Cortex of kidney (tissue), 1 donor: ENCODE data around the gene FOXP2.
"Not testable (repeated sequence)": the region's sequence is repeated elsewhere in the genome, so short reads cannot be mapped to it uniquely, and the experiment has no call there.

Experiments used
- DNase-seq: peaks from one replicate; lab custom pipeline; 2025; lab: John Stamatoyannopoulos, UW

FOXP2 gene

GRCh38 chr7:114414156-114415063, at the start of gene FOXP2:
Gene FOXP2 (plus strand): TSS chr7:114414815. CDS start chr7:114426512, 11,697 bp downstream.
- no peak for DNase-seq

DNA sequence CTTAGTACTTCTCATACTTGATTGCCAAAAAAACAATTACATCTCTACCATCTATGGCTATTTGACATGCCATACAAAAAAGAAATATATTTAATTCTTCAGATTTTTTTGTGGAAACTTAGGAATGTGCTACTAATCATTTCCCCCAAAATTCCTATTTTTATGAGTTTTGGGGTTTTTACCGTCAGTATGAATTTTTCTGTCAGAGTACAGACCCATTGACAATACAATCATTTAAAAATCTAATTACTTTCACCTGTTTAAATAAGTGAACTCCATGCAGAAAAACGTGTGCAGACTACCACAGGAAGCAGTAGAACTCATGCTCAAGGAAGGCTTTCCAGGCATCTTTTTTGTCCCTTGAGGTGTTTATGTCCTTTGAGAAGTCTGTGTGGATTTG, 48.8 kb upstream of the FOXP2 start:
- DNase-seq = no peak

DNA sequence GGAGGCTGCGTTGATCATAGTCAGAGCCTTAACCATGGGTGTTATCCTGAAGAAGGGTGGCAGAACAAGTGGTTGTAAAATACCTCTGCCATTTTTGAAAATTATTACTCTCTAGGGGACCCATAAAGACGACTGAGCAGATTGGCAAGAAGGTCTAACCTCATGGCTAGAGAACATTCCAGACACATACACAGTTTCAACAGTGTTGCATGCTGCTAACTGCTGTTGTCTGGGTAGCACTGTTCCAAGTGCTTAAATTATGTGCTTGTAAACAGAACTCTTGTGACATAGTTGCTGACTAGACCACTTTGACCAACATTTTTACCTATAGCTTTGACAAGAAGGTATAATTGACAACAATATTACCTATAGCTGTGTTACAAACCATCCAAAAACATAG, 46.1 kb upstream of the FOXP2 start:
- no peak for DNase-seq

GRCh38 chr7:114369294-114369693, 45.3 kb upstream of the FOXP2 start:
- DNase-seq = no peak

GRCh38 chr7:114372619-114373018, 42.0 kb upstream of the FOXP2 start:
- DNase-seq = no peak

DNA sequence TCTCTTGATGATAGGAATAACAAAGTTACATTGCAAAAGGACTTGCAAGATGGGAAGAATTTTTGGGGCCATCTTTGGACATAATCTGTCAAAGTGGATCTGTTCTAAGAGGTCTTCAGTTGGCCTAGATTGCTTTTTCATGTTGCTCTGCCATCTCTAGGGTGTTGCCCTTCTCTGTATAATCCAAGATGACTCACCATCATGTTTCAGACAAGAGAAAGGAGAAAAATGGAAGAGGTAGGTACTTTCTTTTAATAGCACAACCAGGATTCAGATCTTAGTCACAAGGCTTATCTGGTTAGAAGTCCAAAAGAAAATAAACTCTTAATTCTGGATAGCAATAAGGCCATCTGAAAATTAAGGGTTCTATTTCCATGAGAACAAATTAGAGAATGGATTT, 38.7 kb upstream of the FOXP2 start:
- DNase-seq = no peak

GRCh38 chr7:114383946-114384345, 30.7 kb upstream of the FOXP2 start:
- DNase-seq = not testable (repeated sequence)

DNA sequence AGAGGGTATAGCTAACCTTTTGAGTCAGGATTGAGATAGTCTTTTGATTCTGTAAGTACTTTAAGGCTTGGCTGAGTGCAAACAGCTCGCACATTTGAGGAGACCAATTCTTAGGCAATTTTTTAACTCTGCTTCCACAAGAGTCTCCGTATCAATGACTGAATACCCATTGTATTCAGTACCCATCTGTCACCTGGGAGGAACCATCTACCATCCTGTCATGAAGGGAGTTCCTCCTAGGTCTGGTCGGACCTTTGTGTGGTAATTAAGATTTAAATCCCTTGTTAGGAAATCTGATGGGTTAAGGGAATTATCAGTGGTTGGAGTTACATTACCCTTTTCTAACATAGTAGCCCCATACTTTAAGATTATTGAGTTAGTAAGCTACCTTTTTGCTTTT, 30.3 kb upstream of the FOXP2 start:
- not testable (repeated sequence) for DNase-seq

DNA sequence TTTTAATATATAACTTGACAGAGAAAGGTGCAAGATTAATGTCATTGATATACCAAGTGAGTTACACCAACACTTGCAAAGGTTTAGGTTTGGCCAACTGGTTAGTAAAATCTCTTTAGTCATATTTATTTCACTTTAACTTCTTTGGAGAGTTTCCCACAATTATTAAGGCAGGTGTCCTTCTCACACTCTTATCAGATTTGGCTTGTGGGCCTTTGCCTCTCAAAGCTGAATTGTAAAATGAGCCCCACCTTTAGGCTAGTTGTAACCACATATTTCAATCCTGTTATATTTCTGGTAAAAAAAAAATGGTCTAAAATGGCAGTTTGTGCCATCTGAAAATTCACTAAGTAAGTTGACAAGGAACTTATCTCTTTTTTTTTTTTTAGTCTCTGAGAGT, 26.6 kb upstream of the FOXP2 start:
- DNase-seq = no peak

GRCh38 chr7:114392686-114393085, 21.9 kb upstream of the FOXP2 start:
- no peak for DNase-seq

- DNase-seq = no peak
Measured at GRCh38 chr7:114402876-114403635, 11.6 kb upstream of the FOXP2 start.

- no peak for DNase-seq
Measured at GRCh38 chr7:114405427-114405826, 9.2 kb upstream of the FOXP2 start.

- no peak for DNase-seq
Measured at GRCh38 chr7:114409750-114410149, 4.9 kb upstream of the FOXP2 start.

GRCh38 chr7:114412548-114412947, 2.1 kb upstream of the FOXP2 start:
- no peak for DNase-seq

DNA sequence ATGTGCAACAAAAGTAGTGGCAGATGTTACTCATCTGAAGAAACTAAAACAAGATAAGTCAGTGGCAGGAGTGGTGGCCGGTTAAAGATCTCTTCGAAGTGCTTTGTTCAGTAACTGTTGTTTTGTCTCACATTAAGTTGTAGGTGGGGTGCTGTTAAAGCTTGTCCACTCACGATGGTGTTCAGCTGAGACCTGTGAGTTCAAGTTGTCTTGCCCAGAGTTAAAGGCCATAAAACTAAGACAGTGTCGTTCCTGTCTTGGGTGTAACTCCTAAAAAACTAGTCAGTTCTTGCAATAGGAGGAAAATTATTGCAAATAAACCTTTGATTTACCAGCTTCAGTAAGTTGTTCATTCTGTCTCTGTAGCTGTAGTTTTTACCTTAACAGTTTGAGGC, 857 bp upstream of the FOXP2 start:
- no peak for DNase-seq

DNA sequence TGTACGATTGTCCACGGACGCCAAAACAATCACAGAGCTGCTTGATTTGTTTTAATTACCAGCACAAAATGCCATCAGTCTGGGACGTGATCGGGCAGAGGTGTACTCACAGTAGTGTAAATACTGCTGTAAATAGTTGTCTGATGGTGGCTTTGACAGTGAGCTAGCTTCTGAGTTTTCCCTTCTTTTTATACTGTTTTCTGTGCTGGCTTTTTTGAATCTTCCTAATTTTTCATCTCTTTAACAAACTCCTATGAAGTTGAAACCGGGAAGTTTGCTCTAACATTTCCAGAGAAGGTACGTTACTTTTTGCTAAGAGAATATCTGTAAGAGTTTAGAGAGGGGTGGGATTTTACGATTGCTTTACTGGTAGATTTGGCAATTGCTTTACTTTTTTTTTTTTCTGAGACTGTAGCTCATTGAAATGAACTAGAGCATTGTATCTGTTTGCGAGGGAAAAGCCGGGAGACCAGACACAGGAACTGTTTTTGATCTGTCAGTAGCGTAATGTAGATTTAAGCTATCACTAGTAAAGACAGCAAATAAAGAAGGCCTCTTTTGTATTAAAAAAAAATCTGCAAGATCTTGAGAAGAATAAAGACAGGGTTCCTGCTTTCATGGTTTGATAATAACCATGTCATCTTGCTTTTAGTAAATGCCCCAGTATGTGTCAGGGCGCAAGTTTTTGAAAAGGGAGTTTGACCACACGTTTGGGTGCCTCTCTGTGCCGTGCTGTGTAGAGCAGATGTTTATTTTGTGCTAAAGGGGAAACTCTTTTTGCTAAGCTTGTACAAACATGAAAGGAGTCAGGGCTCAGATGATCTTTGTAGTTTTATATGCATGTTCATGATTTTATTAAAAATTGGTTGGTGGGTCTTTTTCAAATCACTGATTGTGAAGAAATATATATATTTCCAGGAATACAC, 712 bp downstream of the FOXP2 start:
- DNase-seq = no peak

GRCh38 chr7:114416129-114416990, 1.7 kb downstream of the FOXP2 start:
- DNase-seq = no peak

DNA sequence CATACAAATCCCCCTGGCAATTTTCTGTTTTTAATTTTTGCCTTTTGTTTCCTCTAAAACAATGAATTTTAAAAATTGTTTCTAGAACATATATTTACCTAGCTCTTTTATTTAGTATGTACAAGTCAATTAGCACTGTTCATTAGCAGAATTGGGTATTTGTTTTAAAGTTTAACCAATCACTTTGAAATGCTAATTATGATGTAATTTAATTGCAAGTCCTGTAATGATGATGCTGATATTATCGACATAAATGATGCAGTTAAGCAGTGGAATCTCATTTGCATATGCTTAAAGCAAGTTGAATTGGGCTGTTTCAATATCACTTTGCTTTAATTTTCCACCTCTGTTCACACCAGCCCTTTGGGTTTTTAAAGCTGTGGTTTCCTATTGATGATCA, 2.7 kb downstream of the FOXP2 start:
- DNase-seq = no peak

DNA sequence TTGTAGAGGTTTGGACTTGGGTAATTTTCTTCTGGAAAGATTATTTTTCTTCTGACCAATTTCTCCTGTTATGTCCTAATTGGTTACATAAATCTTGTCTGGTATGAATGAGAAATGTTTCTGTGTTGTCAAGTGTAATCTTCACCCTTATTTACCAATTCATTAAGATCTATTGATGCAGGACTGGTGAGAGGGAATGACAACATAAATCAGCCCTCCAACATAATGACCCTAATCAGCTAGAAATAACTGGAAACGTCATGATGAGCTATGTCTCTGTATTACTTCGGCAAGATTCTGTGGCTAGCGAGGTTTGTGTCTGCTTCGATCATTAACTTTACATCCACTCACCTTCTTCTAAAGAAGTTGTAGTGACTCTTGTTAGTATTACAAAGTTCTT, 3.5 kb downstream of the FOXP2 start:
- DNase-seq = no peak

- no peak for DNase-seq
Measured at GRCh38 chr7:114419441-114420272, 5.0 kb downstream of the FOXP2 start.
